ENCODE results near the gene KRTAP10-6.

DNA sequence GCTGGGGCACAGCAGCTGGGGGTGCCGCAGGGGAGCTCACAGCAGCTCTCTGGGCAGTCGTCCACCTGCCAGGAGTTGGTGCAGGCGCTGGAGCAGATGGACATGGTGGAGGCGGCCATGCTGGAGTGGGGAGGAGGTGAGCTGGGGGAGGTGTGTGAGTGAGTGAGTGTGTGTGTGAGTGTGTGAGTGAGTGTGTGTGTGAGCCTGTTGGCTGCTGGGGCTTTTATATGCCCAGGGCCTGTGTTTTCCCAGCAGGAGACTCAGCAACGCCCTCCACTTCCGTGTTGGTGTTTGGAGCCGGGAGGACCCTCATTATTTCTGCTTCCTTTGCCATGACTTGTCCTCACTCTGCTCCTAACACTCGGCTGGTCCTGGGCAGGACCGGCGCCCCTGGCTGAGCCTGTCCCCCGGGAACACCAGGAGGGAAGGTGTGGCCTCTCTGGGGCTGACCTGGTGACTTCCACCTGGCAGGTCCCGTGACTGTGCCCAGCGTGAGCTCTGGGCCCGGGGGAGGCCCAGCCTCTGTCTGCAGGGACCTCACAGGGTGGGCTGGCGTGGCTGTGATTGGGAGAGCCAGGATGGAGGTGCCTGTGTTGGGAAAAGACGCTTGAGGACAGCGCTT lies 40.9 kb downstream of the KRTAP10-6 start, which contains the start of gene KRTAP10-2:
- TF ChIP-seq POLR2A (IDR thresholded peaks at IDR 0.05; ENCODE audit: low read length) (no peak), GATA1 (IDR thresholded peaks at IDR 0.05; ENCODE audit: low read depth, low read length) (no peak)

All from erythroblast (primary cell).